H9 (cell line): Measurements from ENCODE around the gene TSG101. TPM values are rescaled to one million over a fixed set of nuclear protein-coding genes. Genes with fewer than 3 reads are reported as not detected.

ENCODE experiments used
- DNase-seq: peaks from one replicate; pipeline ENCODE4 v3.0.0-alpha.2; 2017
- H2AFZ ChIP-seq: one replicate; pipeline ENCODE4 v1.6.1; 2013; ENCODE audit warnings: mild to moderate bottlenecking, low read length, control low read depth, moderate library complexity
- H2AK5ac ChIP-seq: 2 replicates; pipeline ENCODE4 v1.6.1; 2013; ENCODE audit warnings: low read length, control low read depth, mixed read lengths; ENCODE audit not compliant: insufficient read length
- H2BK120ac ChIP-seq: one replicate; pipeline ENCODE4 v1.6.1; 2013; ENCODE audit warnings: low read depth, mild to moderate bottlenecking, low read length, control low read depth, inconsistent platforms; ENCODE audit not compliant: poor library complexity, severe bottlenecking
- H2BK12ac ChIP-seq: 2 replicates; pipeline ENCODE4 v1.6.1; 2013; ENCODE audit warnings: low read length, control low read depth, mixed read lengths, low read depth; ENCODE audit not compliant: insufficient read length
- H2BK15ac ChIP-seq: 2 replicates; pipeline ENCODE4 v1.6.1; 2013; ENCODE audit warnings: low read depth, low read length, control low read depth
- H2BK20ac ChIP-seq: one replicate; pipeline ENCODE4 v1.6.1; 2013; ENCODE audit warnings: low read depth, mild to moderate bottlenecking, low read length, control low read depth, inconsistent platforms; ENCODE audit not compliant: poor library complexity, severe bottlenecking
- H2BK5ac ChIP-seq: 2 replicates; pipeline ENCODE4 v1.6.1; 2013; ENCODE audit warnings: low read length, control low read depth, mixed read lengths; ENCODE audit not compliant: insufficient read length
- H3K14ac ChIP-seq: 2 replicates; pipeline ENCODE4 v1.6.1; 2013; ENCODE audit warnings: low read length, control low read depth; ENCODE audit not compliant: insufficient read depth
- H3K18ac ChIP-seq: 2 replicates; pipeline ENCODE4 v1.6.1; 2013; ENCODE audit warnings: low read depth, mild to moderate bottlenecking, mixed read lengths, low read length, control low read depth; ENCODE audit not compliant: insufficient read length
- H3K23ac ChIP-seq: 2 replicates; pipeline ENCODE4 v1.6.1; 2013; ENCODE audit warnings: low read length, control low read depth, mixed read lengths, low read depth; ENCODE audit not compliant: insufficient read length
- H3K23me2 ChIP-seq: 2 replicates; pipeline ENCODE4 v1.6.1; 2013; ENCODE audit warnings: low read depth, mild to moderate bottlenecking, mixed read lengths, low read length, control low read depth; ENCODE audit not compliant: insufficient read length, poor library complexity, severe bottlenecking
- H3K27ac ChIP-seq: 2 replicates; pipeline ENCODE4 v1.5.1; 2013; ENCODE audit warnings: low read length, control low read depth, mixed read lengths, low read depth; ENCODE audit not compliant: insufficient read length
- H3K27me3 ChIP-seq: 2 replicates; pipeline ENCODE4 v1.6.1; 2013; ENCODE audit warnings: low read length, control low read depth, inconsistent platforms; ENCODE audit not compliant: insufficient read depth
- H3K4ac ChIP-seq: 2 replicates; pipeline ENCODE4 v1.6.1; 2013; ENCODE audit warnings: low read depth, mild to moderate bottlenecking, control low read depth, inconsistent platforms, low read length, moderate library complexity
- H3K4me1 ChIP-seq: 2 replicates; pipeline ENCODE4 v1.6.1; 2013; ENCODE audit warnings: low read length, control low read depth, inconsistent platforms; ENCODE audit not compliant: insufficient read depth
- H3K4me2 ChIP-seq: 2 replicates; pipeline ENCODE4 v1.6.1; 2013; ENCODE audit warnings: low read length, control low read depth, mixed read lengths; ENCODE audit not compliant: insufficient read length, insufficient read depth
- H3K56ac ChIP-seq: 2 replicates; pipeline ENCODE4 v1.6.1; 2013; ENCODE audit warnings: low read depth, mild to moderate bottlenecking, mixed read lengths, low read length, control low read depth; ENCODE audit not compliant: insufficient read length
- H3K79me1 ChIP-seq: 2 replicates; pipeline ENCODE4 v1.6.1; 2013; ENCODE audit warnings: low read depth, mild to moderate bottlenecking, moderate library complexity, low read length, control low read depth, inconsistent platforms; ENCODE audit not compliant: insufficient read depth, poor library complexity, severe bottlenecking
- H3K79me2 ChIP-seq: 2 replicates; pipeline ENCODE4 v1.6.1; 2013; ENCODE audit warnings: low read length, control low read depth, inconsistent platforms; ENCODE audit not compliant: insufficient read depth
- H3K9ac ChIP-seq: 2 replicates; pipeline ENCODE4 v1.6.1; 2013; ENCODE audit warnings: low read length, control low read depth, mixed read lengths; ENCODE audit not compliant: insufficient read length; ENCODE audit errors: extremely low read depth
- H3K9me3 ChIP-seq: one replicate; pipeline ENCODE4 v1.6.1; 2013; ENCODE audit warnings: low read depth, low read length, inconsistent platforms; ENCODE audit not compliant: control insufficient read depth
- H3T11ph ChIP-seq: one replicate; pipeline ENCODE4 v1.6.1; 2013; ENCODE audit warnings: mild to moderate bottlenecking, low read length, control low read depth, inconsistent platforms
- H4K20me1 ChIP-seq: one replicate; pipeline ENCODE4 v1.6.1; 2013; ENCODE audit not compliant: control insufficient read depth, insufficient read length, insufficient read depth
- H4K5ac ChIP-seq: 2 replicates; pipeline ENCODE4 v1.6.1; 2013; ENCODE audit warnings: low read depth, mild to moderate bottlenecking, mixed read lengths, low read length, control low read depth; ENCODE audit not compliant: insufficient read length
- H4K8ac ChIP-seq: replicated peaks from 2 replicates; pipeline ENCODE4 v1.6.1; 2013; ENCODE audit warnings: low read length, control low read depth, mixed read lengths, low read depth; ENCODE audit not compliant: insufficient read length
- H4K91ac ChIP-seq: 2 replicates; pipeline ENCODE4 v1.6.1; 2013; ENCODE audit warnings: low read depth, mild to moderate bottlenecking, moderate library complexity, mixed read lengths, low read length, control low read depth; ENCODE audit not compliant: insufficient read length
- H3K27ac Mint-ChIP-seq, 3 experiments: 2 replicates in 2 of 3; 3 replicates in 1 of 3; pipeline ENCODE4 v1.8.0; 2020 to 2021; ENCODE audit warnings: mixed read lengths in 3 of 3, mild to moderate bottlenecking in 1 of 3, moderate library complexity in 1 of 3
- H3K27me3 Mint-ChIP-seq: 2 replicates; pipeline ENCODE4 v1.8.0; 2021; ENCODE audit warnings: low read depth, mild to moderate bottlenecking, moderate library complexity, mixed read lengths
- H3K36me3 Mint-ChIP-seq, 3 experiments: 2 replicates in 2 of 3; 3 replicates in 1 of 3; pipeline ENCODE4 v1.8.0; 2020 to 2021; ENCODE audit warnings: low read depth in 3 of 3, mixed read lengths in 3 of 3; ENCODE audit not compliant: insufficient read depth in 1 of 3
- H3K4me1 Mint-ChIP-seq, 2 experiments: 2 replicates each; pipeline ENCODE4 v1.8.0; 2020; ENCODE audit warnings: mixed read lengths in 2 of 2
- H3K4me3 Mint-ChIP-seq, 2 experiments: 2 replicates in 1 of 2; 3 replicates in 1 of 2; pipeline ENCODE4 v1.8.0; 2020 to 2021; ENCODE audit warnings: mild to moderate bottlenecking in 2 of 2, mixed read lengths in 2 of 2, moderate library complexity in 1 of 2
- H3K9me3 Mint-ChIP-seq, 2 experiments: 2 replicates in 1 of 2; 3 replicates in 1 of 2; pipeline ENCODE4 v1.8.0; 2020; ENCODE audit warnings: mild to moderate bottlenecking in 2 of 2, mixed read lengths in 2 of 2, moderate library complexity in 1 of 2
- CTCF ChIP-seq: fragments of 200-600 bp; sonication (generic); conservative IDR thresholded peaks from 3 replicates; pipeline ENCODE4 v1.8.0; 2021; ENCODE audit warnings: antibody characterized with exemption, mild to moderate bottlenecking
- WGBS: extraction: QIAGEN DNeasy Blood & Tissue Kit; methylation state at CpG from one replicate; pipeline ENCODE4 v1.1.7; 2013; ENCODE audit warnings: missing lambda C conversion rate, low lambda C conversion rate, mixed read lengths; ENCODE audit not compliant: insufficient read length; ENCODE audit errors: extremely low coverage; 5-methylcytosine and 5-hydroxymethylcytosine counted together
- total RNA-seq: library from RNA; stranded (reverse); gene quantifications from 2 replicates; pipeline ENCODE4 v1.2.1, GENCODE V29; 2021

The TSG101 gene
- total RNA-seq, 1 experiment from 2014 or later = 50.3 TPM

- Histone ChIP-seq H3K4me1 (no peaks in the 10 kb centered on the region), H2BK5ac (no peak overlapping the region), H3K14ac (no peak overlapping the region), H3K4ac (no peak overlapping the region), H2BK15ac (no peak overlapping the region), H3K18ac (no peak overlapping the region), H3K56ac (no peak overlapping the region), H2BK120ac (no peak overlapping the region), H4K5ac (no peak overlapping the region), H3K23me2 (no peaks in the 10 kb centered on the region), H2BK20ac (no peak overlapping the region), H3K27ac (no peak overlapping the region), H4K20me1 (no peaks in the 10 kb centered on the region), H2AK5ac (no peak overlapping the region), H4K8ac (no peak overlapping the region), H3K79me1 (no peaks in the 10 kb centered on the region), H3K4me2 (no peak overlapping the region), H3K9me3 (no peaks in the 10 kb centered on the region), H2BK12ac (no peak overlapping the region), H3K9ac (no peak overlapping the region), H2AFZ (no peak overlapping the region), H3K23ac (no peak overlapping the region), H3K27me3 (no peaks in the 10 kb centered on the region), H3K79me2 (no peaks in the 10 kb centered on the region), H4K91ac (no peak overlapping the region), H3T11ph (no peak overlapping the region)
- H3K27me3 Mint-ChIP-seq = no peaks in the 10 kb centered on the region
- no peak for DNase-seq
- no peaks in the 10 kb centered on the region for H3K4me1 Mint-ChIP-seq
- no peaks in the 10 kb centered on the region for H3K9me3 Mint-ChIP-seq
- H3K27ac Mint-ChIP-seq = no peak overlapping the region
- no CpG with 5 or more reads among the region's 4 CpGs for WGBS
- H3K4me3 Mint-ChIP-seq = no peak overlapping the region
- peaks cover 34 to 77% (median 66%) of the 10 kb centered on the region in 3 experiments; a peak in 6 of 7 replicates for H3K36me3 Mint-ChIP-seq
- TF ChIP-seq CTCF = no peak
These were observed 47.7 kb downstream of the TSG101 start for GRCh38 chr11:18479063-18479462.
